HG02763 (cell line): ENCODE data around the gene GUCY1A2.

Experiments
- ATAC-seq: cut with Tn5 transposase; IDR thresholded peaks from one replicate; pipeline ENCODE4 v1.9.1; 2021; ENCODE audit warnings: mild to moderate bottlenecking, moderate library complexity; ENCODE audit not compliant: unreplicated experiment

The GUCY1A2 gene

GRCh38 chr11:106761745-106762144 is 256.5 kb downstream of the GUCY1A2 start:
- no peak for ATAC-seq

- ATAC-seq, result no peak
Measured at GRCh38 chr11:106761240-106761639, 257.0 kb downstream of the GUCY1A2 start.

- no peak for ATAC-seq
Measured at GRCh38 chr11:106748059-106748458, 270.2 kb downstream of the GUCY1A2 start.

- ATAC-seq, result no peak
Measured at GRCh38 chr11:106745941-106746340, 272.3 kb downstream of the GUCY1A2 start.

- ATAC-seq, result no peak
Measured at GRCh38 chr11:106733635-106734034, 284.6 kb downstream of the GUCY1A2 start.

GRCh38 chr11:106728859-106729258 is 289.4 kb downstream of the GUCY1A2 start:
- ATAC-seq, result no peak

- no peak for ATAC-seq
Measured at GRCh38 chr11:106728379-106728778, 289.9 kb downstream of the GUCY1A2 start.

GRCh38 chr11:106727256-106727655 is 291.0 kb downstream of the GUCY1A2 start:
- no peak for ATAC-seq

GRCh38 chr11:106724293-106724892 is 293.9 kb downstream of the GUCY1A2 start:
- no peak for ATAC-seq

- ATAC-seq, result no peak
Measured at GRCh38 chr11:106723071-106723470, 295.2 kb downstream of the GUCY1A2 start.

GRCh38 chr11:106717222-106717621 is 301.1 kb downstream of the GUCY1A2 start:
- ATAC-seq, result no peak

GRCh38 chr11:106714199-106714598 is 304.1 kb downstream of the GUCY1A2 start:
- ATAC-seq, result no peak

- no peak for ATAC-seq
Measured at GRCh38 chr11:106708348-106708747, 309.9 kb downstream of the GUCY1A2 start.

- no peak for ATAC-seq
Measured at GRCh38 chr11:106706355-106706754, 311.9 kb downstream of the GUCY1A2 start.

- no peak for ATAC-seq
Measured at GRCh38 chr11:106702805-106703204, 315.5 kb downstream of the GUCY1A2 start.

- no peak for ATAC-seq
Measured at GRCh38 chr11:106697058-106697457, 321.2 kb downstream of the GUCY1A2 start.

GRCh38 chr11:106695506-106695905 is 322.8 kb downstream of the GUCY1A2 start:
- no peak for ATAC-seq

GRCh38 chr11:106694501-106694900 is 323.8 kb downstream of the GUCY1A2 start:
- no peak for ATAC-seq

- ATAC-seq, result no peak
Measured at GRCh38 chr11:106691807-106692365, 326.4 kb downstream of the GUCY1A2 start.

- ATAC-seq, result no peak
Measured at GRCh38 chr11:106690923-106691322, 327.4 kb downstream of the GUCY1A2 start.

GRCh38 chr11:106684944-106685343 is 333.3 kb downstream of the GUCY1A2 start:
- ATAC-seq, result no peak

GRCh38 chr11:106683435-106683834 is 334.8 kb downstream of the GUCY1A2 start:
- no peak for ATAC-seq

- no peak for ATAC-seq
Measured at GRCh38 chr11:106681435-106681834, 336.8 kb downstream of the GUCY1A2 start.
